ENCODE measurements around the gene NCOA1. TPM values are rescaled to one million over a fixed set of nuclear protein-coding genes. Genes with fewer than 3 reads are reported as not detected.
A peak's percentile ranks its signal among the peaks of the same experiment; 100 is the strongest.

NCOA1 gene
- total and polyA plus RNA-seq, 10 of the 15 experiments (the other 5 are each of a cell fraction or from before 2014, with no cell fraction given) = 1.8 to 35.6 (median 6.1) TPM

GRCh38 chr2:24717263-24717951 is 226.4 kb downstream of the NCOA1 start (continued):
- TF ChIP-seq, protein P1, sequence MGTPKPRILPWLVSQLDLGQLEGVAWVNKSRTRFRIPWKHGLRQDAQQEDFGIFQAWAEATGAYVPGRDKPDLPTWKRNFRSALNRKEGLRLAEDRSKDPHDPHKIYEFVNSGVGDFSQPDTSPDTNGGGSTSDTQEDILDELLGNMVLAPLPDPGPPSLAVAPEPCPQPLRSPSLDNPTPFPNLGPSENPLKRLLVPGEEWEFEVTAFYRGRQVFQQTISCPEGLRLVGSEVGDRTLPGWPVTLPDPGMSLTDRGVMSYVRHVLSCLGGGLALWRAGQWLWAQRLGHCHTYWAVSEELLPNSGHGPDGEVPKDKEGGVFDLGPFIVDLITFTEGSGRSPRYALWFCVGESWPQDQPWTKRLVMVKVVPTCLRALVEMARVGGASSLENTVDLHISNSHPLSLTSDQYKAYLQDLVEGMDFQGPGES (IDR thresholded peaks at IDR 0.05) = no peak

- 2% methylated on average over 3 of the region's 3 CpGs for WGBS (ENCODE audit: insufficient coverage, insufficient replicate concordance, low lambda C conversion rate, missing lambda C conversion rate)
- H3K4me3 ChIP-seq = no peak overlapping the region
- no peaks in the 10 kb centered on the region for H4K20me1 ChIP-seq (ENCODE audit: control insufficient read depth, insufficient read depth)
- peaks cover 16% of the 10 kb centered on the region; the same call in 1 of the 2 replicates for H3K4me1 ChIP-seq (ENCODE audit: control insufficient read depth, insufficient read depth, low read length)
- ChIA-PET POLR2A (interaction anchor here (0.6 to 1.5 kb wide), 4 partner anchors 13 to 548 kb away, joined by 3 to 6 read pairs (median 4); partner anchors contain the start of genes CENPO and PTRHD1), CTCF (interaction anchor here (1.2 to 2.6 kb wide), 4 partner anchors 9 to 108 kb away, joined by 3 to 7 read pairs (median 5); no protein-coding TSS in a partner anchor), RAD21 (ENCODE audit: unreplicated experiment) (interaction anchor here (0.7 to 3.4 kb wide), 9 partner anchors 11 to 298 kb away, joined by 3 to 16 read pairs (median 4); partner anchors contain the start of genes CENPO and PTRHD1), SMC1A (ENCODE audit: uncharacterized antibody, unreplicated experiment) (interaction anchor here (0.7 to 2.1 kb wide), 9 partner anchors 22 to 227 kb away, joined by 3 to 9 read pairs (median 4); no protein-coding TSS in a partner anchor)
- in situ Hi-C loops (cut with MboI) (no loop called here), intact Hi-C loops (cut with micrococcal nuclease; ENCODE audit: unreplicated experiment) (no loop called here)
- peak overlapping the region; percentile 36; the same call in 1 of the 2 replicates for H3K27ac ChIP-seq (ENCODE audit: control insufficient read depth, insufficient read depth)
- ATAC-seq (peak; percentile 93), FAIRE-seq (peak; percentile 79), DNase-seq (ENCODE audit: low read depth, low spot score) (peak; percentile 71)
- H2AFZ ChIP-seq (ENCODE audit: control insufficient read depth, low read depth, low read length) = no peak overlapping the region
- no TSS peak for BruUV-seq (replicated peaks)
- H3K9ac ChIP-seq (ENCODE audit: control insufficient read depth, insufficient read depth, low read length) = no peak overlapping the region
- H3K4me2 ChIP-seq (ENCODE audit: control insufficient read depth, insufficient read depth) = 0 out of 2 replicates have a peak overlapping the region, but pooled peaks have one; percentile 14
- no peaks in the 10 kb centered on the region for H3K79me2 ChIP-seq (ENCODE audit: control insufficient read depth, insufficient read depth, low read length)
- no peaks in the 10 kb centered on the region for H3K9me3 ChIP-seq (replicated peaks; ENCODE audit: control insufficient read depth, insufficient read depth, low read length)
- no peaks in the 10 kb centered on the region for H3K36me3 ChIP-seq (ENCODE audit: control insufficient read depth in 2 of 2, insufficient read depth in 2 of 2, low read length in 1 of 2)
- H3K27me3 ChIP-seq (replicated peaks in 1 of 2; ENCODE audit: control insufficient read depth in 2 of 2, insufficient read depth in 2 of 2, low read length in 1 of 2) = no peaks in the 10 kb centered on the region
- peak; percentile 12; the same call in 1 of the 2 replicates for TF ChIP-seq SREBF1 (IDR thresholded peaks at IDR 0.05; ENCODE audit: low read length)
- TF ChIP-seq MTA2 (IDR thresholded peaks at IDR 0.05; ENCODE audit: low read depth) = peak; percentile 39; the same call in 1 of the 2 replicates
- 0 out of 2 replicates have a peak, but pooled peaks have one; percentile 47 for TF ChIP-seq HDGF (IDR thresholded peaks at IDR 0.05)
- peak; percentile 95; the same call in 2 of the 3 replicates for TF ChIP-seq POU2F2 (IDR thresholded peaks at IDR 0.05; ENCODE audit: borderline replicate concordance, low read depth, low read length)
- TF ChIP-seq, protein P2, sequence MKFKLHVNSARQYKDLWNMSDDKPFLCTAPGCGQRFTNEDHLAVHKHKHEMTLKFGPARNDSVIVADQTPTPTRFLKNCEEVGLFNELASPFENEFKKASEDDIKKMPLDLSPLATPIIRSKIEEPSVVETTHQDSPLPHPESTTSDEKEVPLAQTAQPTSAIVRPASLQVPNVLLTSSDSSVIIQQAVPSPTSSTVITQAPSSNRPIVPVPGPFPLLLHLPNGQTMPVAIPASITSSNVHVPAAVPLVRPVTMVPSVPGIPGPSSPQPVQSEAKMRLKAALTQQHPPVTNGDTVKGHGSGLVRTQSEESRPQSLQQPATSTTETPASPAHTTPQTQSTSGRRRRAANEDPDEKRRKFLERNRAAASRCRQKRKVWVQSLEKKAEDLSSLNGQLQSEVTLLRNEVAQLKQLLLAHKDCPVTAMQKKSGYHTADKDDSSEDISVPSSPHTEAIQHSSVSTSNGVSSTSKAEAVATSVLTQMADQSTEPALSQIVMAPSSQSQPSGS (IDR thresholded peaks at IDR 0.05; ENCODE audit: low read length) = peak; percentile 18; the same call in 1 of the 2 replicates
- TF ChIP-seq, protein P3, sequence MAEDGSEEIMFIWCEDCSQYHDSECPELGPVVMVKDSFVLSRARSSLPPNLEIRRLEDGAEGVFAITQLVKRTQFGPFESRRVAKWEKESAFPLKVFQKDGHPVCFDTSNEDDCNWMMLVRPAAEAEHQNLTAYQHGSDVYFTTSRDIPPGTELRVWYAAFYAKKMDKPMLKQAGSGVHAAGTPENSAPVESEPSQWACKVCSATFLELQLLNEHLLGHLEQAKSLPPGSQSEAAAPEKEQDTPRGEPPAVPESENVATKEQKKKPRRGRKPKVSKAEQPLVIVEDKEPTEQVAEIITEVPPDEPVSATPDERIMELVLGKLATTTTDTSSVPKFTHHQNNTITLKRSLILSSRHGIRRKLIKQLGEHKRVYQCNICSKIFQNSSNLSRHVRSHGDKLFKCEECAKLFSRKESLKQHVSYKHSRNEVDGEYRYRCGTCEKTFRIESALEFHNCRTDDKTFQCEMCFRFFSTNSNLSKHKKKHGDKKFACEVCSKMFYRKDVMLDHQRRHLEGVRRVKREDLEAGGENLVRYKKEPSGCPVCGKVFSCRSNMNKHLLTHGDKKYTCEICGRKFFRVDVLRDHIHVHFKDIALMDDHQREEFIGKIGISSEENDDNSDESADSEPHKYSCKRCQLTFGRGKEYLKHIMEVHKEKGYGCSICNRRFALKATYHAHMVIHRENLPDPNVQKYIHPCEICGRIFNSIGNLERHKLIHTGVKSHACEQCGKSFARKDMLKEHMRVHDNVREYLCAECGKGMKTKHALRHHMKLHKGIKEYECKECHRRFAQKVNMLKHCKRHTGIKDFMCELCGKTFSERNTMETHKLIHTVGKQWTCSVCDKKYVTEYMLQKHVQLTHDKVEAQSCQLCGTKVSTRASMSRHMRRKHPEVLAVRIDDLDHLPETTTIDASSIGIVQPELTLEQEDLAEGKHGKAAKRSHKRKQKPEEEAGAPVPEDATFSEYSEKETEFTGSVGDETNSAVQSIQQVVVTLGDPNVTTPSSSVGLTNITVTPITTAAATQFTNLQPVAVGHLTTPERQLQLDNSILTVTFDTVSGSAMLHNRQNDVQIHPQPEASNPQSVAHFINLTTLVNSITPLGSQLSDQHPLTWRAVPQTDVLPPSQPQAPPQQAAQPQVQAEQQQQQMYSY (CRISPR knock-in tag; IDR thresholded peaks at IDR 0.05) = no peak
- TF ChIP-seq TBL1XR1 (IDR thresholded peaks at IDR 0.05; ENCODE audit: low read depth, low read length) = peak; percentile 58; the same call in 1 of the 2 replicates
- TF ChIP-seq MEF2B (IDR thresholded peaks at IDR 0.05; ENCODE audit: partially characterized antibody, poor library complexity, severe bottlenecking) = peak; percentile 95
- TF ChIP-seq JUND (IDR thresholded peaks at IDR 0.05; ENCODE audit: low read depth, low read length) = peak; percentile 60; the same call in 1 of the 2 replicates
- no peak for TF ChIP-seq ZNF24 (IDR thresholded peaks at IDR 0.05)
- peak; percentile 92 for TF ChIP-seq ATF7 (IDR thresholded peaks at IDR 0.05; ENCODE audit: low read depth)
- peak; percentile 75 to 84 for TF ChIP-seq BHLHE40 (IDR thresholded peaks at IDR 0.05; ENCODE audit: borderline replicate concordance in 1 of 2, low read depth in 2 of 2, low read length in 1 of 2)
- no peak for TF ChIP-seq YBX1 (IDR thresholded peaks at IDR 0.05)
- TF ChIP-seq NBN (IDR thresholded peaks at IDR 0.05) = peak; percentile 77; the same call in 1 of the 2 replicates
- no peak for TF ChIP-seq RFX5 (IDR thresholded peaks at IDR 0.05; ENCODE audit: low read depth, low read length)
These were observed 229.3 kb downstream of the NCOA1 start for GRCh38 chr2:24720310-24720709.

Data from GM12878 (cell line).